ENCODE data around the gene KRTAP4-11.

GRCh38 chr17:41125064-41125463, 6.9 kb upstream of the KRTAP4-11 start:
- TF ChIP-seq REST (IDR thresholded peaks at IDR 0.05; ENCODE audit: insufficient read depth in 1 of 2, low read depth in 2 of 2, low read length in 2 of 2), result no peak
- no peak for TF ChIP-seq POLR2AphosphoS5 (IDR thresholded peaks at IDR 0.05; ENCODE audit: low read depth, low read length)
- TF ChIP-seq TAF1 (IDR thresholded peaks at IDR 0.05; ENCODE audit: borderline replicate concordance, insufficient read depth, low read length), result no peak
- TF ChIP-seq FOXP2 (optimal IDR thresholded peaks at IDR 0.05; ENCODE audit: borderline replicate concordance, extremely low read depth, extremely low read length, insufficient read depth), result no peak

Data from PFSK-1 (cell line).